Mammary epithelial cell (primary cell): ENCODE data around the gene ELOVL1.

Experiments used
- CTCF ChIP-seq, 2 donors: IDR thresholded peaks in 1 of 2; conservative IDR thresholded peaks in 1 of 2; 2 replicates each; pipeline ENCODE4 v1.5.1; 2011 to 2012; ENCODE audit warnings: inconsistent platforms in 2 of 2, low read length in 2 of 2, mild to moderate bottlenecking in 2 of 2, control low read depth in 1 of 2, low read depth in 1 of 2; ENCODE audit not compliant: insufficient read depth in 1 of 2; ENCODE audit errors: extremely low read depth in 1 of 2
- EZH2 ChIP-seq: IDR thresholded peaks from 2 replicates; pipeline ENCODE4 v1.6.1; 2012; ENCODE audit warnings: low read length, inconsistent platforms, borderline replicate concordance

GRCh38 chr1:43352351-43352705 is 15.5 kb downstream of the ELOVL1 start:
- no peak for TF ChIP-seq EZH2
- no peak for TF ChIP-seq CTCF (conservative IDR thresholded peaks at IDR 0.05 in 1 of 2, IDR thresholded peaks at IDR 0.05 in 1 of 2; ENCODE audit: extremely low read depth in 1 of 2, insufficient read depth in 1 of 2, low read depth in 1 of 2, low read length in 2 of 2)
